Measurements from ENCODE around the gene NBPF8.
"Not testable (repeated sequence)": the region's sequence is repeated elsewhere in the genome, so short reads cannot be mapped to it uniquely, and the experiment has no call there.

The NBPF8 gene

GRCh38 chr1:120433831-120434230 lies 19.0 kb downstream of the NBPF8 start:
- not testable (repeated sequence) for H2AFZ ChIP-seq (ENCODE audit: low read length, unreplicated experiment); H3K4me1 ChIP-seq (ENCODE audit: control insufficient read depth, insufficient read depth, low read length, unreplicated experiment); H3K79me2 ChIP-seq (ENCODE audit: control insufficient read depth, insufficient read depth, low read length, unreplicated experiment); H3K36me3 ChIP-seq (ENCODE audit: insufficient read depth, low read length); H3K27ac ChIP-seq (ENCODE audit: low read depth, low read length); H3K27me3 ChIP-seq (ENCODE audit: insufficient read depth, low read length); H3K4me3 ChIP-seq (ENCODE audit: low read depth, low read length)

DNA sequence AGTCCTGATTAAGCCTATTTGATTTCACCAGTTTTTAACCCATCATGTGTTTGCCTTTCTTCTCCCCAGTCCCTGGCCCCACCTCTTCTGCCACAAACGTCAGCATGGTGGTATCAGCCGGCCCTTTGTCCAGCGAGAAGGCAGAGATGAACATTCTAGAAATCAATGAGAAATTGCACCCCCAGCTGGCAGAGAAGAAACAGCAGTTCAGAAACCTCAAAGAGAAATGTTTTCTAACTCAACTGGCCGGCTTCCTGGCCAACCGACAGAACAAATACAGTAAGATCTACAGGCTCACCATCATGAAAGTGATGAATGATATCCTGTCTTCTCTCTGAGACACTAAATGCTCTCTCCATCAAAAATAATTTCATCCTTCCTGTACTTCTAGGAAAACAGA lies 34.3 kb downstream of the NBPF8 start:
- not testable (repeated sequence) for H3K4me1 ChIP-seq (ENCODE audit: control insufficient read depth, insufficient read depth, low read length, unreplicated experiment); H3K27ac ChIP-seq (ENCODE audit: low read depth, low read length); H3K36me3 ChIP-seq (ENCODE audit: insufficient read depth, low read length); H3K4me3 ChIP-seq (ENCODE audit: low read depth, low read length); H3K79me2 ChIP-seq (ENCODE audit: control insufficient read depth, insufficient read depth, low read length, unreplicated experiment); H3K27me3 ChIP-seq (ENCODE audit: insufficient read depth, low read length); H2AFZ ChIP-seq (ENCODE audit: low read length, unreplicated experiment)
